ENCODE data around the gene SLC15A2.

GRCh38 chr3:121869736-121870135 is 24.5 kb upstream of the SLC15A2 start:
- no peak for TF ChIP-seq CTCF (conservative IDR thresholded peaks at IDR 0.05; ENCODE audit: low read depth, low read length)
- no peak for TF ChIP-seq EZH2 (IDR thresholded peaks at IDR 0.05; ENCODE audit: borderline replicate concordance, low read depth, low read length, poor library complexity, severe bottlenecking)

Data from A673 (cell line).